ENCODE data around the gene KCNK17. TPM values are rescaled to one million over a fixed set of nuclear protein-coding genes. Genes with fewer than 3 reads are reported as not detected.

Gene KCNK17
- total and polyA plus RNA-seq, 4 experiments from 2014 or later, result not detected

- DNase-seq, result no peak
- Mint-ChIP-seq H3K36me3 (no peaks in the 10 kb centered on the region), H3K4me3 (no peak overlapping the region), H3K27me3 (peaks cover 1 to 12% of the 10 kb centered on the region in 2 donors), H3K9me3 (no peaks in the 10 kb centered on the region), H3K4me1 (peaks cover 0 to 1% (median 0%) of the 10 kb centered on the region in 4 donors), H3K27ac (no peak overlapping the region)
- H3K4me3 ChIP-seq (ENCODE audit: low read length in 2 of 2), result no peak overlapping the region
- ChIA-PET CTCF (ENCODE audit: partially characterized antibody) (interaction anchor here (1.4 kb wide), 1 partner anchor 22 kb away, joined by 3 read pairs; no protein-coding TSS in a partner anchor), POLR2A (ENCODE audit: partially characterized antibody) (no interaction called here)
- intact Hi-C loops (cut with micrococcal nuclease), result no loop called here
- H3K9me3 ChIP-seq (ENCODE audit: control insufficient read depth in 1 of 2, low read length in 2 of 2), result no peaks in the 10 kb centered on the region
- no peaks in the 10 kb centered on the region for H3K4me1 ChIP-seq (ENCODE audit: insufficient read depth, low read length)
- no peaks in the 10 kb centered on the region for H3K27me3 ChIP-seq (ENCODE audit: insufficient read depth, low read length)
- no peaks in the 10 kb centered on the region for H3K36me3 ChIP-seq (ENCODE audit: insufficient read depth, low read length)
- no peak overlapping the region for H3K27ac ChIP-seq (ENCODE audit: low read depth, low read length)
Measured at GRCh38 chr6:39281312-39281980, 32.8 kb downstream of the KCNK17 start.

GRCh38 chr6:39280247-39280731 is 33.9 kb downstream of the KCNK17 start:
- H3K27ac ChIP-seq (ENCODE audit: low read depth, low read length), result no peak overlapping the region
- no peaks in the 10 kb centered on the region for H3K36me3 Mint-ChIP-seq
- DNase-seq, result no peak
- H3K27me3 ChIP-seq (ENCODE audit: insufficient read depth, low read length), result no peaks in the 10 kb centered on the region
- CTCF ChIA-PET (ENCODE audit: partially characterized antibody), result interaction anchor here (1.4 kb wide), 1 partner anchor 23 kb away, joined by 3 read pairs; no protein-coding TSS in a partner anchor
- H3K27ac Mint-ChIP-seq, result no peak overlapping the region
- no peaks in the 10 kb centered on the region for H3K4me1 ChIP-seq (ENCODE audit: insufficient read depth, low read length)
- H3K4me3 Mint-ChIP-seq, result no peak overlapping the region
- H3K4me1 Mint-ChIP-seq, result peaks cover 0 to 1% (median 0%) of the 10 kb centered on the region in 4 donors
- no peak overlapping the region for H3K4me3 ChIP-seq (ENCODE audit: low read length in 2 of 2)
- no peaks in the 10 kb centered on the region for H3K36me3 ChIP-seq (ENCODE audit: insufficient read depth, low read length)
- no peaks in the 10 kb centered on the region for H3K9me3 ChIP-seq (ENCODE audit: control insufficient read depth in 1 of 2, low read length in 2 of 2)
- H3K9me3 Mint-ChIP-seq, result no peaks in the 10 kb centered on the region
- POLR2A ChIA-PET (ENCODE audit: partially characterized antibody), result no interaction called here
- intact Hi-C loops (cut with micrococcal nuclease), result no loop called here
- H3K27me3 Mint-ChIP-seq, result peaks cover 1 to 11% of the 10 kb centered on the region in 2 donors

DNA sequence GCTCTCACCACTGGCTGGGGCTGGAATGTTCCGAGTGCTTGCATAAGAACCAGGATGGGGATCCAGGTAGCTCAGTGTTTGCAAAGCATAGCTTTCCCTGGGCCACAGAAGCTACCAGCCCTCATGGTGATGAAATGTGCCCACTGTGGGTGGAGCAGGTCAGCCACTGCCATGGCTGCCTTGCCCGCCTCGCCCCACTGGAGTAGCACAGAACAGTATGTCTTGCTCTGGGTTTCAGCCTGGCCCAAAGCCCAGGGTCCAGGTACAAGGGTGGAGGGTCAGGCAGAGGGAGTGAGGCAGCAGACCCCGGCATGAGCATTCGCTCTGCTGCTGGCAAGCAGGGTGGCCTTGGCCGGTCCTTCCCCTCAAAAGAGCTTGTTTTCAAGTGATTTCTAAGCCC is 34.7 kb downstream of the KCNK17 start:
- no peaks in the 10 kb centered on the region for H3K9me3 ChIP-seq (ENCODE audit: control insufficient read depth in 1 of 2, low read length in 2 of 2)
- no peak overlapping the region for H3K4me3 Mint-ChIP-seq
- intact Hi-C loops (cut with micrococcal nuclease), result no loop called here
- DNase-seq, result no peak
- H3K4me3 ChIP-seq (ENCODE audit: low read length in 2 of 2), result no peak overlapping the region
- POLR2A ChIA-PET (ENCODE audit: partially characterized antibody), result no interaction called here
- no peaks in the 10 kb centered on the region for H3K9me3 Mint-ChIP-seq
- H3K27me3 ChIP-seq (ENCODE audit: insufficient read depth, low read length), result no peaks in the 10 kb centered on the region
- CTCF ChIA-PET (ENCODE audit: partially characterized antibody), result interaction anchor here (1.4 kb wide), 1 partner anchor 23 kb away, joined by 3 read pairs; no protein-coding TSS in a partner anchor
- no peaks in the 10 kb centered on the region for H3K36me3 ChIP-seq (ENCODE audit: insufficient read depth, low read length)
- H3K4me1 Mint-ChIP-seq, result peaks cover 0 to 1% (median 0%) of the 10 kb centered on the region in 4 donors
- H3K4me1 ChIP-seq (ENCODE audit: insufficient read depth, low read length), result no peaks in the 10 kb centered on the region
- no peak overlapping the region for H3K27ac Mint-ChIP-seq
- peaks cover 1 to 10% of the 10 kb centered on the region in 2 donors for H3K27me3 Mint-ChIP-seq
- no peaks in the 10 kb centered on the region for H3K36me3 Mint-ChIP-seq
- H3K27ac ChIP-seq (ENCODE audit: low read depth, low read length), result no peak overlapping the region

DNA sequence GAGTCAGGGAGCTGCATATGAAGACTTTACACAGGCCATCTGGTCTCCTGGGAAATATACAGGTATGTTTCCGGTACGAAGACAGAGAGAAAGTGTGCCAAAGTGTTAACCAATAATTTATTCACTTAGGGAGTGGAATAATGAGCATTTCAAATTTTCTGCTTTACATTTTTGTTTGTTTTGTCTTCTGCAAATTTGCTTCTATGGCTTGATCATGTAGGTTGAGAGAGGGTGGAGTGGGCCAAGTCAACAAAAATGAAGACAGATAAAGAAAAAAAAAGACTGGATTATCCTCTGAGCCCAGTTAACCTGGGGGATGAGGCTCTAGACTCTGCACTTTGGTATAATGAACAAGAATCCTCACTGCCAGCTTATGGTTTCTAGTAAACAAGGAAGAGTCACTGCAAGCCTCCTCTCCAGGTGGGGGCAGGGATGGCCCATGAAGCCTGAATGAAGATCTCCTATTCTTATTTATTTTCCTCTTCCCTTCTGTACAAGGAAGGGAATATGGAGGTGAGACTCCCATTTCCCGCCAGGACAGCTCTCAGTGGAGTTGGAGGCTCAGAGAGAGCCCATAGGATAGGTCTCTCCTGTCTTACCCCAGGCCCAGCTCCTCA is 37.7 kb downstream of the KCNK17 start:
- no peak for DNase-seq
- H3K4me1 ChIP-seq (ENCODE audit: insufficient read depth, low read length), result no peaks in the 10 kb centered on the region
- no peak overlapping the region for H3K27ac ChIP-seq (ENCODE audit: low read depth, low read length)
- no peak overlapping the region for H3K27ac Mint-ChIP-seq
- H3K4me3 Mint-ChIP-seq, result no peak overlapping the region
- CTCF ChIA-PET (ENCODE audit: partially characterized antibody), result no interaction called here
- H3K27me3 Mint-ChIP-seq, result peaks cover 1 to 2% of the 10 kb centered on the region in 2 donors
- H3K36me3 Mint-ChIP-seq, result no peaks in the 10 kb centered on the region
- intact Hi-C loops (cut with micrococcal nuclease), result no loop called here
- H3K9me3 Mint-ChIP-seq, result no peaks in the 10 kb centered on the region
- no peak overlapping the region for H3K4me3 ChIP-seq (ENCODE audit: low read length in 2 of 2)
- no peaks in the 10 kb centered on the region for H3K9me3 ChIP-seq (ENCODE audit: control insufficient read depth in 1 of 2, low read length in 2 of 2)
- H3K27me3 ChIP-seq (ENCODE audit: insufficient read depth, low read length), result no peaks in the 10 kb centered on the region
- H3K36me3 ChIP-seq (ENCODE audit: insufficient read depth, low read length), result no peaks in the 10 kb centered on the region
- POLR2A ChIA-PET (ENCODE audit: partially characterized antibody), result no interaction called here
- H3K4me1 Mint-ChIP-seq, result peaks cover 0 to 1% (median 0%) of the 10 kb centered on the region in 4 donors

GRCh38 chr6:39274903-39275302 is 39.3 kb downstream of the KCNK17 start:
- no peaks in the 10 kb centered on the region for H3K4me1 Mint-ChIP-seq
- H3K27me3 Mint-ChIP-seq, result peaks cover 0 to 1% of the 10 kb centered on the region in 2 donors
- H3K36me3 Mint-ChIP-seq, result no peaks in the 10 kb centered on the region
- intact Hi-C loops (cut with micrococcal nuclease), result no loop called here
- H3K4me3 Mint-ChIP-seq, result no peak overlapping the region
- H3K9me3 ChIP-seq (ENCODE audit: control insufficient read depth in 1 of 2, low read length in 2 of 2), result no peaks in the 10 kb centered on the region
- H3K9me3 Mint-ChIP-seq, result no peaks in the 10 kb centered on the region
- H3K27ac ChIP-seq (ENCODE audit: low read depth, low read length), result no peak overlapping the region
- no peak overlapping the region for H3K4me3 ChIP-seq (ENCODE audit: low read length in 2 of 2)
- H3K27ac Mint-ChIP-seq, result no peak overlapping the region
- POLR2A ChIA-PET (ENCODE audit: partially characterized antibody), result no interaction called here
- H3K36me3 ChIP-seq (ENCODE audit: insufficient read depth, low read length), result no peaks in the 10 kb centered on the region
- DNase-seq, result no peak
- no peaks in the 10 kb centered on the region for H3K27me3 ChIP-seq (ENCODE audit: insufficient read depth, low read length)
- H3K4me1 ChIP-seq (ENCODE audit: insufficient read depth, low read length), result no peaks in the 10 kb centered on the region
- CTCF ChIA-PET (ENCODE audit: partially characterized antibody), result interaction anchor here (1.2 kb wide), 1 partner anchor 35 kb away, joined by 3 read pairs; no protein-coding TSS in a partner anchor

GRCh38 chr6:39274471-39274870 is 39.7 kb downstream of the KCNK17 start:
- no peak overlapping the region for H3K4me3 ChIP-seq (ENCODE audit: low read length in 2 of 2)
- Mint-ChIP-seq H3K27me3 (peaks cover 0 to 1% of the 10 kb centered on the region in 2 donors), H3K27ac (no peak overlapping the region), H3K4me1 (no peaks in the 10 kb centered on the region), H3K9me3 (no peaks in the 10 kb centered on the region), H3K4me3 (no peak overlapping the region), H3K36me3 (no peaks in the 10 kb centered on the region)
- H3K36me3 ChIP-seq (ENCODE audit: insufficient read depth, low read length), result no peaks in the 10 kb centered on the region
- POLR2A ChIA-PET (ENCODE audit: partially characterized antibody), result no interaction called here
- H3K9me3 ChIP-seq (ENCODE audit: control insufficient read depth in 1 of 2, low read length in 2 of 2), result no peaks in the 10 kb centered on the region
- H3K4me1 ChIP-seq (ENCODE audit: insufficient read depth, low read length), result no peaks in the 10 kb centered on the region
- no peak for DNase-seq
- CTCF ChIA-PET (ENCODE audit: partially characterized antibody), result interaction anchor here (1.2 kb wide), 1 partner anchor 35 kb away, joined by 3 read pairs; no protein-coding TSS in a partner anchor
- no peaks in the 10 kb centered on the region for H3K27me3 ChIP-seq (ENCODE audit: insufficient read depth, low read length)
- intact Hi-C loops (cut with micrococcal nuclease), result no loop called here
- no peak overlapping the region for H3K27ac ChIP-seq (ENCODE audit: low read depth, low read length)

DNA sequence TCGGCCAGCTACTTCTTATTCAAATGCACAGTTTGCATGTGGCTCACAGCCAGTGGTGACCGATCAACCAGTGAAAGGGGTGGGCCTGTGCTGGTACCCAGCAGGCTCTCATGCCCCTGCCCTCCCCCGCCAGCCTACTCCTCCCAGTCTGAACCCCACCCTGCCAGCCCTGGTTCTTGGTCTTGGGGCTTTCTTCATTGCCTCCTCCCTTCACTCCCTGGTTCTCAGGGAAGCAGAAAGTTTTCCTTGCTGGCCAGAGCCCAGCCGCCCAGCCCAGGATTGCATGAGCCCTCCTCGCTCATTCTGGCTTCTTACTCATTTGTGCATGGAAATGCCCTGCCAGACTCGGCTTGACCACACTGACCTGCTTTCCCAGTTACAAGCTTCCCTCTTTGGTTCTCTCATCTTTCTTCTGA is 40.8 kb downstream of the KCNK17 start:
- no peak overlapping the region for H3K4me3 Mint-ChIP-seq
- H3K27ac Mint-ChIP-seq, result no peak overlapping the region
- no peaks in the 10 kb centered on the region for H3K9me3 ChIP-seq (ENCODE audit: control insufficient read depth in 1 of 2, low read length in 2 of 2)
- H3K4me3 ChIP-seq (ENCODE audit: low read length in 2 of 2), result no peak overlapping the region
- H3K4me1 ChIP-seq (ENCODE audit: insufficient read depth, low read length), result no peaks in the 10 kb centered on the region
- peaks cover 0 to 1% of the 10 kb centered on the region in 2 donors for H3K27me3 Mint-ChIP-seq
- no peak for DNase-seq
- ChIA-PET CTCF (ENCODE audit: partially characterized antibody) (no interaction called here), POLR2A (ENCODE audit: partially characterized antibody) (no interaction called here)
- no peaks in the 10 kb centered on the region for H3K9me3 Mint-ChIP-seq
- H3K27ac ChIP-seq (ENCODE audit: low read depth, low read length), result no peak overlapping the region
- no peaks in the 10 kb centered on the region for H3K4me1 Mint-ChIP-seq
- intact Hi-C loops (cut with micrococcal nuclease), result no loop called here
- no peaks in the 10 kb centered on the region for H3K36me3 Mint-ChIP-seq
- H3K27me3 ChIP-seq (ENCODE audit: insufficient read depth, low read length), result no peaks in the 10 kb centered on the region
- no peaks in the 10 kb centered on the region for H3K36me3 ChIP-seq (ENCODE audit: insufficient read depth, low read length)

Data from CD4-positive, alpha-beta memory T cell (primary cell).